A172 (cell line): ENCODE data around the gene RNF41. TPM values are rescaled to one million over a fixed set of nuclear protein-coding genes. Genes with fewer than 3 reads are reported as not detected.
"Not testable (repeated sequence)": the region's sequence is repeated elsewhere in the genome, so short reads cannot be mapped to it uniquely, and the experiment has no call there.

Source experiments
- DNase-seq: peaks from one replicate; pipeline ENCODE4 v3.0.0-alpha.2; 2015; ENCODE audit warnings: low spot score
- total RNA-seq: library from RNA; depleted of rRNA; stranded (reverse); fragments of >200 nt; shearing (Covaris generic); gene quantifications from 2 replicates; pipeline ENCODE4 v1.2.3, GENCODE V29; 2014

RNF41 gene
- total RNA-seq, 1 experiment from 2014 or later, result 51.8 TPM

- DNase-seq, result no peak
These were observed 52.4 kb downstream of the RNF41 start for GRCh38 chr12:56169229-56169759.

GRCh38 chr12:56165369-56165768 lies 56.4 kb downstream of the RNF41 start:
- DNase-seq, result no peak

DNA sequence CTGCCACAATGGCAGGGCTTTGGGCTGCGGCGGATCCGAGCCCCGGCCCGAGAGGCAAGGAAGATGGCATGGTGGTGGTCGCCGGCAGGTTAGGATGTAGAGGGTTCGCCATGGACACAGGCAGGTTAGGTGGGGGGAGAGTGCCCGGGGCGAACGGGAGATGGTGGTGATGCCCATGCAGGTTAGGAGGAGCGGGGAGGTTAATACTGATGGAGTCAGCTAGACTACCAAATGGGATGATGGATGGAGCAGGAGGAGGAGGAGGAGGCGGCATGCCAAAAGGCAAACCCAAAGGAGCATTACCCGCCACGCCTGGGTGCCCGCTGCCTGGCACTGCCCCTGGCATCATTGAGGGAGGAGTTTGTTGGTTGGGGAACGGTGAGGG lies 57.4 kb downstream of the RNF41 start:
- no peak for DNase-seq

DNA sequence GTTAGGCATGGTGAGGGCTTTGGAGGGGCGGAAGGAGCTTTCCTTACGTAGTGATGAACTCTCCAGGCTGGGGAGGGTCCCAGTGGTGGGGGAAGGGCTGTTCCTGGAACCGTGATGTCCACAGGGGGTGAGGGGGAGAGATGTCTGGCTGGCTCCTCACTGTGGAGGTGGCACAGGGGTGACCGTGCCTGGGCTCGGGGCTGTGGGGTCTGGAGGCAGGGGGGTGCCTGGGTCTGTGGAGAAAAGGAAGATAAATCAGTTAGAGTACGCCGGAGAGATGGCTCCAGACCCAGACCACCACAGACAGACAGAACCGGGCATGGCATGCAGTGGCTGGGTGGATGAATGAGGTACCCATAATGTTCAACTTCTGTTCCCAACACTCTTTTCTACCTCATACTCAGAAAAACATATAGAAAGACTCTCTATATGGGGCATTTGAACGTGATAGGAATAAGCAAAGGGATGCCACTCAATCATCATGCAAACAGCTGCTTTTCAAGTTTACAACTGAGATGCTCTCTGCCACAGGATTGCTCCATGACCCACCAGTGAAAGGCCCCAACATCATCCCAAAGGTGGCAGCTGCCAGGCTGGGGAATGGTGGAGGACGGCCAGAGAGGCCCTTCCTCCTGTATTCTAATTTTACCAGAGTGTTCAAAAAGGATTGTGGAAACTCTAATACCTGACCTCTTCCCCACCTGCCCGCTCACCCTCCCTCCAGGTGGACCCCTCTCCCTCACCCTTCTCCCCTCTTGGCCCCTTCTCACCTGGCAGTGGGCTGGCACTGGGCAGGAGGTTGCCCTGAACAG lies 58.0 kb downstream of the RNF41 start:
- no peak for DNase-seq

GRCh38 chr12:56162468-56163290 lies 59.0 kb downstream of the RNF41 start:
- no peak for DNase-seq

- no peak for DNase-seq
These were observed 59.9 kb downstream of the RNF41 start for GRCh38 chr12:56161690-56162351.

DNA sequence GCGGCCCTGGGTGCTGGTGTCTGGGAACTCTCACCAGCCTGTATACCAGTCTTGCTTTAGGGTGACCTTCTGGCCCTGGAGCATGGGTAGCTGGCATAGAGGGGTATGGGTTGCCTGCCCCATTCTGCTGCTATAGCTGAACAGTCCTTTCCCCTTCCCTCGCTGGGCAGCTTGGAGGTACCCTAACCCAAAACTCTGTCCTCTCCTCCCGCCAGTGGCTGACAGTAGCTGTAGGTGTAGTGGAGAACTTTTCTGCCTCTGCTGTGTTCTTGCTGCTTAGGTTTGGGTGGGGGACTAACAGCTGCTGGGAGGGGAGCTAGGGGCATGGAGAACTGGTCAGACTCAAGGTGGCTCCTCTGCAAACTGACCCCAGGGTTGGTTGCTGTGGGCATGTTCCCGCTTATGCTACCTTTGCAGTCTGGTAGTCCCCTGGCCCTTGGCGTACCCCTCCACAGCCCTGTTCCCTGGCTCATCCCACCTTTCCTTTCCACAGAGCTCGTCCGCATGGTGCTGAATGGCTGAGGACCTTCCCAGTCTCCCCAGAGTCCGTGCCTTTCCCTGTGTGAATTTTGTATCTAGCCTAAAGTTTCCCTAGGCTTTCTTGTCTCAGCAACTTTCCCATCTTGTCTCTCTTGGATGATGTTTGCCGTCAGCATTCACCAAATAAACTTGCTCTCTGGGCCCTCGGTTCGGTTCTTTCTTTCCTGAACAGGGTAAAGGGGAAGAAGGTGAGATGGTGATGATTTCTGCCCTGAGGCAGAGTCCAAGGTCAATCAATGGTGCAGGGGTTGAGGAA lies 60.6 kb downstream of the RNF41 start:
- no peak for DNase-seq

DNA sequence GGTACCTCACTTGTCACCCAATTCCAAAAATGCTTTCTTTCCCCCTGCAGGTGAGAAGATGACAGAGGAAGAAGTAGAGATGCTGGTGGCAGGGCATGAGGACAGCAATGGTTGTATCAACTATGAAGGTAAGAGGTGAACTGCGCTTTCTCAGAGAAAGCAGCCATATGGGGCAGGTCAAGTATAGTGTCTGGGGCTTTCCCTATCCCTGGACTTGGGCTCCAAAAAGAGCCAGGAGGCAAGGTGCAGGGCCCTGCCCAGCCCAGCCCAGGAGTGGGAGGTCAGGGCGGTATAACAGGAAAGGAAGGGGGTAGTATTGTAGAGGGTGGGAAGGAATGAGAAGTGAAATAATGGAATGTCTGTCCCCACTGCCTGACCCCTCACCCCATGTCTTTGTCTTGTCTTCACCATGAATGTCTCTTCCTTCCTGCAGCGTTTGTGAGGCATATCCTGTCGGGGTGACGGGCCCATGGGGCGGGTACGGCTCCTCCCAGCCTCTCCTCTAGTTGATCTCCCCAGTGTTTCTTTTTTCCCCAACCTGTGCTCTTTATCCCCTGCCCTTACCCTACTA lies 61.4 kb downstream of the RNF41 start:
- peak; percentile 58 for DNase-seq

GRCh38 chr12:56159482-56160192 lies 62.1 kb downstream of the RNF41 start:
- no peak for DNase-seq

DNA sequence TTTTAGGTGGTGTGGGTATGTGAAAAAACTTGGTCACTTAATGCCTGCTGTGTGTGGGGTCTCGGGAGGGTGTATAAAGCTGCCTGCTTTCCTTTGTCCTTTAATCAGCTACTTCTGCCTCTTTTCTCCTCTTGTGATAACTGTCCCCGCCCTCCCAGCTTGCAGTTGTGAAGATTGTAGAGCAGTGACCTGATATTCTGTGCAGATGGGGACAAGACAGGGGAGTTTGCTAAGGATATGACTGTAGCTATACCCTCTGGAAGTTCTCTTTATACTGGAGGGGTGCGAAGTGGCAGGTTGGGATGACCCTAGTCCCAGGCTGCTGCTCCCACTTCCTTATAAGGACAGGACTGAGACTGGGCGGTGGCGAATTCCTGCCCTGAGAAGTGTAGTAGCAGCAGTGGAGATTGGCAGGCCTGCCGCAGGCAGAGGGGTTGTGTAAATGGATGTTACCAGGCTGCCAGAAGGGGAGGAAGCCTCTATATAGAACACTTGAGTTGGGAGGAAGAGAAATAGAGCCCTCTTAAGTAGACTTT lies 62.7 kb downstream of the RNF41 start:
- peak; percentile 76 for DNase-seq

DNA sequence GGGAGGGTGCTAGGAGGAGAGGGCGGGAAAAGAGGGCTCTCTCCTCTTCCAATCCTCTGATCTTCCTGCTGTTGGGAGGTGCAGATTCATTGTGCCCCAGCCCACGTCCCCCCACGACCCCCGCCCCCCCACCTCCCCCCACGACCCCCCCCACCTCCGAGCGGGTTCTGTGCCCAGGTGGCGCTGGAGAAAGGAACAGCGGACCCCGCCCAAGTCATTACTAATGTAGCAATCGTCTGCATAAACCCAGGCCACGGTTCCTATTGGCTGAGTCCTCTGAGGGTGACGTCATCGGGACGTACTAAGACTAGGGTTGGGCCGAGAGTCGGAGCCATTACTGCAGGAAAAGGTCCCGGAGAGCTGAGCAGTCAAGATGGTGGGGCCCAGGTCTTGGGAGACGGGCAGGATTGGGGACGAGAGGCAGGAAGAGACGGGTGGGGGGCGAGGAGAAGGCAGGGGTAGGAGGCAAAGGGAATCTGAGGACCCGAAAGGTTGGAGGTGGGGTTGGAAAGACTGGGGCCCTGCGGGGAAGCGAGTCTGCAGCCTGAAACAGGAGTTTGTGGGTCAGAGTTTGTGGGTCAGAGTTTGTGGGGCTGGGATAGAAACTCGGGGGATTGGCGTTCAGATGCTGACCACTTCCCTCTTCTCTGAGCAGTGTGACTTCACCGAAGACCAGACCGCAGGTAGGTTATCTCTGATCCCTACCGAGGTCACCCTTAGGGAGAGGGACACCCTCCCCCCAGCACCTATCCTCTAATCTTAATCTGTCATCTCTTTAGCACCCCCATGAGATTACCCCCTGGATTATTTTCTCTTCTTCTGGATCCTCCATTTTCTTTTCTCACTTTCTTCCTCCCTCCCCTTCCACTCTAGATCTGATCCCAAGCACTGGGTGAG lies 63.4 kb downstream of the RNF41 start, which contains the start of gene MYL6:
MYL6 (plus strand) TSS at position 331 of the 897 bp plus-strand sequence; CDS start at position 374, 43 bp downstream.
- peak; percentile 98 for DNase-seq

DNA sequence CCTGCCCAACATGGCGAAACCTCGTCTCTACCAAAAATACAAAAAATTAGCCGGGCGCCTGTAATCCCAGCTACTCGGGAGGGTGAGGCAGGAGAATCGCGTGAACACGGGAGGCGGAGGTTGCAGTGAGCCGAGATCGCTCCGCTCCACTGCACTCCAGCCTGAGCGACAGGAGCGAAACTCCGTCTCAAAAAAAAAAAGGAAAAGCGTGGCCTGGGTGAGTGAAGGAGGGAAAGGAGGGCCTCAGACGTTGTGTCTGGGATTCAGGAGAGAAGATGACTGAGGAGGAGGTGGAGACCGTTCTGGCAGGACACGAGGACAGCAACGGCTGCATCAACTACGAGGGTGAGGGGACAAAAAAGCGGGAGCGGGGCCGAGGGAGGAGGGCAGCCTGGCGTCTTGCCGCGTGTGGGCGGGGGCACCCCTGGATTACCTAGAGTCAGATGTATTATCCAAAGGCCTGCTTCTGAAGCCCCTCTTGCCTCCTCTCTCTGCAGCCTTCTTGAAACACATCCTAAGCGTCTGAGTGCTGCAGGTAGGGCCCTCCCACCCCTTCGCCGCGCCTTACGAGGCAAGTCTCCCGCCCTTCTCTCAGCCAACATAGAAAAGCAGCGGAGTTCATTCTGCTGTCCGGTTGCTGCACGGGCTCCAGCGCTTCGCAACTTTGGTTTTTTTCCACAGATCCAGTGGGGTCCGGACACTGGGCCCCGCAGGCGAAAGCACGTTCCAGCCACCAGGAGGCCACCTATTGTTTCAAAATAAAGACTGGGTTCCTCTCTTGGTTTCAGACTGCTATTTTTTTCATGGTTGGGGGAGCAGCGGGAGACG lies 64.3 kb downstream of the RNF41 start:
- no peak for DNase-seq

DNA sequence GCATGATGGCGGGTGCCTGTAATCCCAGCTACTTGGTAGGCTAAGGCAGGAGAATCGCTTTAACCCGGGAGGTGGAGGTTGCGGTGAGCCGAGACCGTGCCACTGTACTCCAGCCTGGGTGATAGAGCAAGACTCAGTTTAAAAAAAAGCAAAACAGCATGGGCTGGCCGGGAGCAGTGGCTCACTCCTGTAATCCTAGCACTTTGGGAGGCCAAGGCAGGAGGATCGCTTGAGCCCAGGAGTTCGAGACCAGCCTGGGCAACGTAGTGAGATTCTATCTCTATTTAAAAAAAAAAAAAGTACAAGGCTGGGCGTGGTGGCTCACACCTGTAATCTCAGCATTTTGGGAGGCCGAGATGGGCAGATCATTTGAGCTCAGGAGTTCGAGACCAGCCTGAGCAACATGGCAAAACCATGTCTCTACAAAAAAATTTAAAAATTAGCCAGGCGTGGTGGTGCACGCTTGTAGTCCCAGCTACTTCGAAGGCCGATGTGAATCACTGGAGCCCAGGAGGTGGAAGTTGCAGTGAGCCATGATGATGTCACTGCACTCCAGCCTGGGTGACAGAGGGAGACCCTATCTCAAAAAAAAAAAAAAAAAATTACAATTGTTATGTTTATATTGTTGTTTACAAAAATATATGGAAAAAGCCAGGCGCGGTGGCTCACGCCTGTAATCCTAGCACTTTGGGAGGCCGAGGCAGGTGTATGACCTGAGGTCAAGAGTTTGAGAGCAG lies 65.1 kb downstream of the RNF41 start:
- DNase-seq, result not testable (repeated sequence)

DNA sequence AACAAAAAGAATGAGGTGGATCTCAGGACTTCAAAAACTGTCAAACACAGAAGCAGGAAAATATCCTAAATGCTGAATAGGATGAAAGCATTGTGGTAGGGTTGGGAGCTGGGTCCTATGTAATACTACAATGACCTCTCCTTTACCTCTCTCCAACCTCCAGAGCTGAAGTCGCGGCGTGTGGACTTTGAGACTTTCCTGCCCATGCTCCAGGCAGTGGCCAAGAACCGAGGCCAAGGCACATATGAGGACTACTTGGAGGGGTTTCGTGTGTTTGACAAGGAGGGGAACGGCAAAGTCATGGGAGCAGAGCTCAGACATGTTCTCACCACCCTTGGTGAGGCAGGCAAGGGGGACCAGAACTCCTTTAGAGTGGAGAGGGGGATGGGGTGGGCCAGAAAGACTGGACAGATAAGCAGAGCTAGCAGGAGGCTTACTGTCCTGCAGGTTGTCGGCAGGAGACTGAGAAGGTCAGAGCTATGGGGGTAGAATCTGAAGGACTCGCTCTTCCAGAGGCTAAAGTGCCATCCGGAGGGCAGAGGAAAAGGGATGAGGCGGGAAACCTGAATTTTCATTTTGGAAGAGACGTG lies 66.4 kb downstream of the RNF41 start:
- no peak for DNase-seq

DNA sequence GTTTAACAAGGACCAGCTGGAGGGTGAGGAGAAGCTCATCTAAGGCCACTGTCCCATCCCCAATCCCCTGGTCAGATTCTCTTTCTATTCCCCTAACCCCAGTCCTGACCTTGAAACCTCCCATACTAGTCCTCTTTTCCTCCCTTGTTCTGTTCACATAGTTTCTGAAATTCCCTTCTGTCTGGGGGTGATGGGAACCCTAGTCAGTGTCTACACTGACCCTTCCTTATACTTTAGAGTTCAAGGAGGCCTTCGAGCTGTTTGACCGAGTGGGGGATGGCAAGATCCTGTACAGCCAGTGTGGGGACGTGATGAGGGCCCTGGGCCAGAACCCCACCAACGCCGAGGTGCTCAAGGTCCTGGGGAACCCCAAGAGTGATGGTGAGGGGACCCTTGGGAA lies 66.9 kb downstream of the RNF41 start:
- no peak for DNase-seq

GRCh38 chr12:56154246-56154771 lies 67.4 kb downstream of the RNF41 start:
- DNase-seq, result no peak

GRCh38 chr12:56153678-56154065 lies 68.0 kb downstream of the RNF41 start:
- no peak for DNase-seq
